Nephron progenitor cell (in vitro differentiated cells): ENCODE results near the gene NR6A1.
"Not testable (repeated sequence)": the region's sequence is repeated elsewhere in the genome, so short reads cannot be mapped to it uniquely, and the experiment has no call there.

Experiments
- DNase-seq: peaks from one replicate; pipeline ENCODE4 v3.0.0; 2021
- H3K27ac Mint-ChIP-seq: 2 replicates; pipeline ENCODE4 v1.8.0; 2021; ENCODE audit warnings: mild to moderate bottlenecking, moderate library complexity, mixed read lengths
- H3K27me3 Mint-ChIP-seq: 2 replicates; pipeline ENCODE4 v1.8.0; 2021; ENCODE audit warnings: mild to moderate bottlenecking, low read depth, mixed read lengths; ENCODE audit not compliant: poor library complexity
- H3K36me3 Mint-ChIP-seq: 2 replicates; pipeline ENCODE4 v1.8.0; 2021; ENCODE audit warnings: low read depth, mixed read lengths
- H3K4me1 Mint-ChIP-seq: 2 replicates; pipeline ENCODE4 v1.8.0; 2021; ENCODE audit warnings: mixed read lengths
- H3K4me3 Mint-ChIP-seq: 2 replicates; pipeline ENCODE4 v1.8.0; 2021; ENCODE audit warnings: mild to moderate bottlenecking, moderate library complexity, mixed read lengths
- H3K9me3 Mint-ChIP-seq: 2 replicates; pipeline ENCODE4 v1.8.0; 2021; ENCODE audit warnings: mild to moderate bottlenecking, moderate library complexity, mixed read lengths
- CTCF ChIP-seq: fragments of 200-600 bp; sonication (generic); IDR thresholded peaks from 2 replicates; pipeline ENCODE4 v1.5.0; 2021; ENCODE audit warnings: antibody characterized with exemption

Gene NR6A1

GRCh38 chr9:124617477-124618141 is 153.5 kb downstream of the NR6A1 start:
- Mint-ChIP-seq H3K9me3 (no peaks in the 10 kb centered on the region), H3K36me3 (no peaks in the 10 kb centered on the region), H3K4me3 (no peak overlapping the region), H3K27ac (no peak overlapping the region), H3K27me3 (peaks cover 7% of the 10 kb centered on the region), H3K4me1 (peaks cover 44% of the 10 kb centered on the region)
- DNase-seq: peak; percentile 87
- TF ChIP-seq CTCF: peak; percentile 92

- no peaks in the 10 kb centered on the region for H3K36me3 Mint-ChIP-seq
These were observed 154.2 kb downstream of the NR6A1 start for GRCh38 chr9:124616961-124617360.

GRCh38 chr9:124615840-124616239 is 155.3 kb downstream of the NR6A1 start:
- H3K9me3 Mint-ChIP-seq, H3K27me3 Mint-ChIP-seq, DNase-seq, H3K27ac Mint-ChIP-seq, H3K36me3 Mint-ChIP-seq, H3K4me3 Mint-ChIP-seq: not testable (repeated sequence)
- H3K4me1 Mint-ChIP-seq: peaks cover 27% of the 10 kb centered on the region

More at GRCh38 chr9:124616961-124617360, 154.2 kb downstream of the NR6A1 start:
- no peak for DNase-seq
- Mint-ChIP-seq H3K4me1 (peaks cover 37% of the 10 kb centered on the region), H3K9me3 (no peaks in the 10 kb centered on the region), H3K27me3 (peaks cover 7% of the 10 kb centered on the region), H3K4me3 (no peak overlapping the region), H3K27ac (no peak overlapping the region)
- TF ChIP-seq CTCF: no peak

GRCh38 chr9:124615100-124615742 is 155.9 kb downstream of the NR6A1 start:
- no peak for DNase-seq
- Mint-ChIP-seq H3K4me3 (no peak overlapping the region), H3K9me3 (no peaks in the 10 kb centered on the region), H3K36me3 (no peaks in the 10 kb centered on the region), H3K4me1 (peaks cover 27% of the 10 kb centered on the region), H3K27me3 (peaks cover 4% of the 10 kb centered on the region), H3K27ac (no peak overlapping the region)
- TF ChIP-seq CTCF: no peak

GRCh38 chr9:124613849-124614248 is 157.3 kb downstream of the NR6A1 start:
- Mint-ChIP-seq H3K4me3 (no peak overlapping the region), H3K9me3 (no peaks in the 10 kb centered on the region), H3K4me1 (peaks cover 24% of the 10 kb centered on the region), H3K27ac (peak overlapping the region; percentile 83), H3K36me3 (peaks cover 6% of the 10 kb centered on the region), H3K27me3 (peaks cover 4% of the 10 kb centered on the region)
- TF ChIP-seq CTCF: no peak
- no peak for DNase-seq

GRCh38 chr9:124611106-124611505 is 160.0 kb downstream of the NR6A1 start:
- Mint-ChIP-seq H3K4me3 (no peak overlapping the region), H3K27ac (peak overlapping the region; percentile 85), H3K27me3 (no peaks in the 10 kb centered on the region), H3K36me3 (peaks cover 6% of the 10 kb centered on the region), H3K4me1 (peaks cover 9% of the 10 kb centered on the region), H3K9me3 (no peaks in the 10 kb centered on the region)
- TF ChIP-seq CTCF: no peak
- no peak for DNase-seq
